Measurements from ENCODE around the gene ARRB2.

DNA sequence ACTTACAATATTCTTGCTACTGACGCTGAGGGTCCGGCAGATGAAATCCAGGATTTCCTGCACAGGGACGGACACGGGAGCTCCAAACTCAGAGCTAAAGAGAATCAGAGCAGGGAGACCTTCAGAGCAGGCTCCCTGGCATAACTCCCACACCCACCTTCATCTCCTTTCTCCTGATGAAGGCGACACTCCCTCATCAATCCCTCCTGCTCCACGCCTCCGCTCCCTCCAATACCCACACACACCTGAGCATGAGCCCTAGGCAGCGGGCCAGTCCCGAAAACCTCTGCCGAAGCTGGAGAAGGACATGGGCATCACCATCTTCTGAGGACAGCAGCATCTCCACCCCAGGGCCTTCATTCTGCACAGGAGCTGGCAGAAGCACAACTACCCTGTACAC is 34.6 kb upstream of the ARRB2 start:
- TF ChIP-seq, protein P1, sequence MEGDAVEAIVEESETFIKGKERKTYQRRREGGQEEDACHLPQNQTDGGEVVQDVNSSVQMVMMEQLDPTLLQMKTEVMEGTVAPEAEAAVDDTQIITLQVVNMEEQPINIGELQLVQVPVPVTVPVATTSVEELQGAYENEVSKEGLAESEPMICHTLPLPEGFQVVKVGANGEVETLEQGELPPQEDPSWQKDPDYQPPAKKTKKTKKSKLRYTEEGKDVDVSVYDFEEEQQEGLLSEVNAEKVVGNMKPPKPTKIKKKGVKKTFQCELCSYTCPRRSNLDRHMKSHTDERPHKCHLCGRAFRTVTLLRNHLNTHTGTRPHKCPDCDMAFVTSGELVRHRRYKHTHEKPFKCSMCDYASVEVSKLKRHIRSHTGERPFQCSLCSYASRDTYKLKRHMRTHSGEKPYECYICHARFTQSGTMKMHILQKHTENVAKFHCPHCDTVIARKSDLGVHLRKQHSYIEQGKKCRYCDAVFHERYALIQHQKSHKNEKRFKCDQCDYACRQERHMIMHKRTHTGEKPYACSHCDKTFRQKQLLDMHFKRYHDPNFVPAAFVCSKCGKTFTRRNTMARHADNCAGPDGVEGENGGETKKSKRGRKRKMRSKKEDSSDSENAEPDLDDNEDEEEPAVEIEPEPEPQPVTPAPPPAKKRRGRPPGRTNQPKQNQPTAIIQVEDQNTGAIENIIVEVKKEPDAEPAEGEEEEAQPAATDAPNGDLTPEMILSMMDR (IDR thresholded peaks at IDR 0.05), result no peak
- TF ChIP-seq POLR2A (IDR thresholded peaks at IDR 0.05), result no peak
- no peak for TF ChIP-seq POLR2AphosphoS5 (IDR thresholded peaks at IDR 0.05)
